GM21737 (cell line): ENCODE results near the gene BDH1.
"Not testable (repeated sequence)": the region's sequence is repeated elsewhere in the genome, so short reads cannot be mapped to it uniquely, and the experiment has no call there.

Source experiments
- ATAC-seq: cut with Tn5 transposase; IDR thresholded peaks from one replicate; pipeline ENCODE4 v1.9.1; 2021; ENCODE audit warnings: mild to moderate bottlenecking, moderate library complexity; ENCODE audit not compliant: unreplicated experiment

The BDH1 gene

DNA sequence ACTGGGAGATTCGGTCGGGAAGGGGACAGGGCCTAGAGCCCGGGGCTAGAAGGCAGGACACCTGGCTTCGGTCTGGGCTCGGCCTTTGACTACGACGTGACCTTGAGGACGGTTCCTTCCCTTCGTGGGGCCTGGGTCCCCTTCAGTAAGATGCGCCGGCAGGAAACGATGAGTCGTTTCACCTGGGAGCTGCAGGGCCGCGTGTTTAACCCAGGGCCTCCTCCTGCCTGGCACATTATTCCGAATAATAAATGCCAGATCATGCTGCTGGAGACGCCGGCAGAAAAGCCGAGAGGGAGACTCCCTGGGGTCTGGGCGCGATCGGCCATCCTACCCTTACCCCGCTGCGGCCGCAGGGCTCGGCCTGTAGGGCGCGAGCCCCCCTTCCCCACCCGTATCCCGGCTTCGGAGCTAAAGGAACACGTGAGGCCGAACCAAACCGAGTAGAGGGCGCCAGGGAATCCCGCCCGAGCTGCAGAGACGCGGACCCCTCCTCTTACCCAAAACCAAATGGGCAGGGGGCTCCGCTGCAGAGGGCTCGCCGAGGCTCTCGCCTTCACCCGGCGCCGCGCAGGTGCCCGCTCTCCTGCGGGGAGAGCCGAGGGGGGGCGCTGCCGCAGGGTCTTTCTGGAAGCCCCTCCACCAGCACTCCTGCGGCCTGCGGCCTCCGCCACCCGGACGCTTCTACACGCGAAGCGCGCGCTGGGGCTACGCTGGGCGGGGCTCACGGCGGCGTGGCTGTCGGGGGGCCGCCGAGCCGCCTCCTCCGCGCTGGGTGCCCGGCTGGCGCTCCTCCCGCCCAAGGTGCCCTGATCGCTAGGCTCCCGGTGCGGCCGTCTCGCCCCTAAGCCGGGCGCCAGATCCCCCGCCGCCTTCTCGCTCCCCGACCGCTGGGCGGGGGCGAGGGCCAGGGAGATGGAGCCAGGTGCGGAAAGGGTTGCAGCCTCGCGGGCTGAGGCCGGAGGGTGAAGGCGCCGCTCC, at the start of gene BDH1:
Gene BDH1, minus strand, starts transcription at position 688 of the 981 bp plus-strand sequence. CDS start 9,525 bp downstream, outside the sequence.
- peak; percentile 35 for ATAC-seq

- no peak for ATAC-seq
Measured at GRCh38 chr3:197603317-197603933, 47.7 kb upstream of the BDH1 start.

DNA sequence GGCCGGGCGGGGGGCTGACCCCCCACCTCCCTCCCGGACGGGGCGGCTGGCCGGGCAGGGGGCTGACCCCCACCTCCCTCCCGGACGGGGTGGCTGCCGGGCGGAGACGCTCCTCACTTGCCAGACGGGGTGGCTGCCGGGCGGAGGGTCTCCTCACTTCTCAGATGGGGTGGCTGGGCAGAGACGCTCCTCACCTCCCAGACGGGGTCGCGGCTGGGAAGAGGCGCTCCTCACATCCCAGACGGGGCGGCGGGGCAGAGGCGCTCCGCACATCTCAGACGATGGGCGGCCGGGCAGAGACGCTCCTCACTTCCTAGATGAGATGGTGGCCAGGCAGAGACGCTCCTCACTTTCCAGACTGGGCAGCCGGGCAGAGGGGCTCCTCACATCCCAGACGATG, 46.6 kb upstream of the BDH1 start:
- not testable (repeated sequence) for ATAC-seq

DNA sequence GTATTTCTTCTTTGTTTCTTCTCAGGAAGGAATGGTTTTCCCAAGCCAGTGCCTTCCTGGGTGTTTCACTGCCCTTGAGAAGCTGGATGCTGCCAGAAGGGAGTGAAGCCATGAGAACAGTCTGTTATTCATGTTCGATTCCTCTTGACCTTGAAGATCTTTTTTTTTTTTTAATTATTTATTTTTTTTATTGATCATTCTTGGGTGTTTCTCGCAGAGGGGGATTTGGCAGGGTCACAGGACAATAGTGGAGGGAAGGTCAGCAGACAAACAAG, 45.7 kb upstream of the BDH1 start:
- not testable (repeated sequence) for ATAC-seq

DNA sequence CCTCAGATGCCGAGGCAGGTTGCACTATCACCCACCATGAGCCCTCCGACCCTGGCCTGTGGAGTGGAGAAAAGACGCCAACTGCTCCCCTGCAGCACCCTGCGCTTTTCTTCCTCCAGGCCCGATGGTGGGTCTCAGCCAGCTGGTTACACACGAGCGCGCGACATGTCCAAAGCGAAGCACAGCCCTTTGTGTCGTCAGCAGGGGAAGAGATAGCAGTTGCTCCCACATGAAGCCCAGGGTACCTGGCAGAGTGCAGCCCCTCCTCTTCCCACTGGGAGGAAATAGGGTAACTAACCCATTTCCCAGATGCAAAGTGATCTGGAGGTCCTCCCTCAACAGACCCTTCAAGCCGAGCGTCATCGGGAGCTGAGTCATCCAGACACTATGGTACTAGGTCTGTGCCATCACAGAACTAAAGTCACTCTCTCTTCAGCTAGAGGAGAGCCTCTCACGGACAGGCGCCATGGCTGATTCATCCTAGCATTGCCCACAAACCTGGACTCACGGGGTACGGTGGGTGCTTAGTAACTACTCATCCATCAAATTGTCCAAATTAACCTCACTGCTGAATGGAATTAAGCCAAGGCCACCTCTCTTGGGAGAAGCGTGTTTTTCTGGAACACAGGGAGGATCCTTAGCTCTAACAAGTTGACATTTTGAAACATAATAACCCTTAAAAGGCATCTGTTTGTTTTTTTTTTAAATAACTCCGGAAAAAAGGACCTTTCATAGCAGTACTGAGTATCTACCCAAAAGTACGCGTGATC, 45.2 kb upstream of the BDH1 start:
- no peak for ATAC-seq

DNA sequence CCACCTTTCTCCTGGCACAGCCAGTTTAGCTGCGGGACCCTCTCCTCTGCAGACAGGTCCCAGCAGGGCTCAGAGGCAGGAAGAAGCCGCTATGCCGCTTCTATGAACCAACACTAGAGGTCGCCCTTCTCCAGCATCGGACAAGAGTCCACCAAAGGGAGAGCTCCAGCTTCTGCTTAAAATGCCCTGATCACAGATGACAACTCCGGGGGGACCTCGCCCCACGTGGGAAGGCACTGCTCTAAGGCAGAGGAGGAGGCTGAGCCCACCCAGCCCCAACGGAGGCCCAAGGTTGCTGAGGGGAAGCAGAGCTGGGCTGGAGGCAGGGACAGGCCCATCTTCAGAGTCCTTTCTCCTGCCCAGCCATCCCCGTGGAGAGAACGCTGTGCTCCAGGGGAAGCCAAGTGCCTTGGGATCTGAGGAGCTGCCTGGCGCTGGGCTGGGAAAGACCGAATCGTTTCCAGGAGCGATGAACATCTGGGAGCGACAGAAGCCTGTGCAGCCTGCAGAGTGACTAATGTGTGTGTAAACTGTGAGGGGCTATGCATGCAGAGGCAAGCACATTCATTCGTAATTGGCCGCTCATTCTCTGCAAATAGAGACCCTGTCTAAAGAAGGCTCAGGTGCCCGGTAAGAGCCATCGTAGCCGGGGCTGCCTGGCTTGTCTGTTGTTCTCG, 43.5 kb upstream of the BDH1 start:
- ATAC-seq = peak; percentile 88

- no peak for ATAC-seq
Measured at GRCh38 chr3:197598404-197598980, 42.7 kb upstream of the BDH1 start.

- ATAC-seq = no peak
Measured at GRCh38 chr3:197597335-197597734, 41.6 kb upstream of the BDH1 start.

DNA sequence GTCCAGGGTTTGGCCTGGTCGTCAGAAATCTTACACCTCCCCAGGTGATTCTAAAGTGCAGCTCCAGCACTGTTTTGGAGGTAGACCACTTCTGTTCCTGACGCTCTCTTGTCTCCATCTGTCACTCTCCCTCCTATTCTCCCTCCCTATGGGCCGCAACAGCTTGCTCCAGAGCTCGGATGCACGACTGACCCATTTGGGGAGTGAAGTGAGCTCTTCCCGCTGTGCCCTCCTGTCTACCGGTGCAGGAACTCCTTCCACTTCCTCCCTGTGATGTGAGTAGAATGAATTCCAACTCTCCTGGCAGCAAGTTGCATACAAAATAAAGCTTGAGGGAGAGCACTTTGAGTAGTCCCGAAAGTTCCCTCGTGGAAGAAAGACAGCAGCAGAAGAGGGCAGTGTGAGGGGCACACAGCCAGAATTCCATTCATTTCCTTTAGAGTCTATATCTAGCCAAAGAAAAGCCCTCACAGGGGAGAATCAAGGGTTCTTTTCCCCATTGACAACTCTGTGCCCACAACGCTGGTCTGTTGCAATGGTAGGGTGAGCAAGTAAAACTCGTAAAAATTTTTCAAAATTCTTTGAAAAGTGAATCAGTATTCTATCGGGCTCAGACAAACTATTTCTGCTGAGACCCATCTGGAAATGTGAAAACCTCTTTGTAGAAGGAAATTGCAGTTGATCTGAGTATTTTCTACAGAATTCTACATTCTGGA, 39.9 kb upstream of the BDH1 start:
- ATAC-seq = no peak

- no peak for ATAC-seq
Measured at GRCh38 chr3:197593046-197593380, 37.2 kb upstream of the BDH1 start.

GRCh38 chr3:197592361-197593045, 36.7 kb upstream of the BDH1 start:
- no peak for ATAC-seq

- no peak for ATAC-seq
Measured at GRCh38 chr3:197591816-197592215, 36.0 kb upstream of the BDH1 start.

- ATAC-seq = no peak
Measured at GRCh38 chr3:197590313-197590962, 34.7 kb upstream of the BDH1 start.

- no peak for ATAC-seq
Measured at GRCh38 chr3:197589545-197589944, 33.8 kb upstream of the BDH1 start.

DNA sequence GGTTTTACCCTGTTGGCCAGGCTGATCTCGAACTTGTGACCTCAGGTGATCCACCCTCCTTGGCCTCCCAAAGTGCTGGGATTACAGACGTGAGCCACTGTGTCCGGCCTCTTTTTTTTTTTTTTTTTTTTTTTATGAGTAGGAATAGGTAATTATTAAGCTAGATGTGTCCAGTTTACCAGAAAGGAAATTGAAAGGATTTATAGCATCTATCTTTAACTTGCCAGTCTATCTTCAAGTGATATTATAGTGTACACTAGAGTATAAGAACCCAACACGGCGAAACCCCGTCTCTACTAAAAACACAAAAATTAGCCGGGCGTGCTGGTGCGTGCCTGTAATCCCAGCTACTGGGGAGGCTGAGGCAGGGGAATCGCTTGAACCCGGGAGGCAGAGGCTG, 31.0 kb upstream of the BDH1 start:
- not testable (repeated sequence) for ATAC-seq

- no peak for ATAC-seq
Measured at GRCh38 chr3:197586181-197586580, 30.4 kb upstream of the BDH1 start.

- no peak for ATAC-seq
Measured at GRCh38 chr3:197584733-197585132, 29.0 kb upstream of the BDH1 start.

DNA sequence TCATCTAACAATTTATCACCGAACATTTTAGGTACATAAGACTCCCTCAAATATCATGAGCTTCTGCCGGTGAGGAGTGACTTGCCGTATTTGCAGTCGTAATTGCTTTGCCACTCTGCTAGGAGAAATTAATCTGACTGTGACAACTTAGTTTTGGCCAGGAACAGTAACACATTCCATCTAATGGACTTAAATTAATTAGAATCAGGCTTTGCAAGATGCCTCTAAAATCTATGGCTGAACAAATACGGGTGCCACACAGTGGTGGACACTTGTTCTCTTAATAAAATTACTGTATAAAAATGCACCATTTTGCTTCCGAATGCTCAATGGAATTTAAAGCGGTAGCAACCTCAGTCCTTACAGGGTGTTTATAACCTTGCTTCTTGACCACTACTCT, 27.6 kb upstream of the BDH1 start:
- no peak for ATAC-seq

DNA sequence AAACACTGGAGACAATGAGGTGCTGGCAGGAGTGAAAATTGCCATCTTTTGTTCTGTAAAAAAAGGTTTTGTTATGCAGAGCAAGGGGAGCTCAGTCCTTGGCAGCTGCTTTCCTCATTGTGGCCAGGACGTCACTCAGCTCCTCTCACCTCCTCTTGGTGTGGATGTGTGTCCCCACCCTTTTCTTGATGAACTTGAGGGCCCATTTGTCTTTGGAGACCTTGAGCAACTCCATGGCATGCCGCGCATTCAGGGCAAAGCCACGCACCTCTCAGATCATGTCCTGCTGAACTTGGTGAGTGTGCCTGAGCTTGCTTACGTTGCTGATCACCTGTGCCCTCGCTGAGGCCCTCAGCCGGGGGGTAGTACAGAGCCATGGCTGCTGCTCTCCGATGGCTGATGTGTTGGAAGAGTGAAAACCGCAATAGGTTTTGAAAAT, 24.5 kb upstream of the BDH1 start:
- ATAC-seq = no peak
